ENCODE results near the gene RGS16.

Gene RGS16

DNA sequence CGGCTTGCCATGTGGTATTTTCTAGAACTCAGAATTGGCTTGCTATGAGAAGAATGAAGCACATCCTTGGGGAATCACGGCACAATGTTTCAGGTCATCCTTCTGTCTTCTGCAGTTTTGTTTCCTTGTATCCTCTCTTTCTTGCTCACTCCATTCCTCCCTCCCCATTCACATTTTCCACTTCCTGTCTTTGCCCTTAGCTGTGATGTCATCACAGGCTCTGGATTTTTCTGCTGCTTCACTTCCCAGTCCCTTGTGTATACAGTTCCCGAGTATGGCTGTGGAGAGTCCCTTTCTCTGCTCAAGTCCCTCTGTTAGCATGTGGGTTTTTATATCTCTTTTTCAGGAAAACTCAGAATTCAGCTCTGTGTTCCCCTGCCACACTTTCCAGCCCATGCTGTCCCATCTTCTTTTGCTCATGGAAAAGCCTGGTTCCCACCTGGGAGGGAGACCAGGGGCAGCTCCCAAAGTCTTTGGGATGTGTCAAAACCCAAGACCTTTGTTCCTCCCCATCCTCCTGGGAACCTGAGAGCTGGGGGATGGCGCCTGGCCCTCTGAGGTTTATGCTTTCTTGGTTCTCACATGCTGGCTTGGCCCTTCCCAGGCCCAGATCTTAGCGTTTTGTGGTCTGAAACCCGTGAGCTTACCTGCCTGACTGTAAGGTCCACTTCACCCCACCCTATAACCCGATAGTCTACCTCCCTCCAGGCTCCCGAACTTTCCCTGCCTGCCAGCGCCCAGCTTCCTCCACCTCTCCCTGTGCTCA is 4.8 kb upstream of the RGS16 start:
- no peak for DNase-seq (ENCODE audit: low read depth in 2 of 2)

DNA sequence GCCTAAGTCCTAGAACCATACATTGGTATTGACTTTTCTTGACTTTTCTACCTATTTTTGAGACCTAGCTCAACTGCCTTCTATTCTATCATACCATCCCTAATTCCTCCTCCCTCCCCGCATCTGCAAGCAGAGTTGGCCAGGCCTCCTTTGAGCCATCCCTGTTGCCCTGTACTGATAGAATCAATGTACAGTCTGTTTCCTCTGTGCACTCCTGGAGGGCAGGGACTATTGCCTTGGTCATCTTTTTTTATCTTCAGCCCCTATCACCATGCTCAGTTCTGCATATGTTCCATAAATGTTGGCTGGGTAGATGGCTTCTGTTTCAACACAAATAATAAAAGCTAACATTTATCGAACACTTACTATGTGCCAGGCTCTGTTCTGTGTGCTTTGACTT is 4.0 kb upstream of the RGS16 start:
- no peak for DNase-seq (ENCODE audit: low read depth in 2 of 2)

DNA sequence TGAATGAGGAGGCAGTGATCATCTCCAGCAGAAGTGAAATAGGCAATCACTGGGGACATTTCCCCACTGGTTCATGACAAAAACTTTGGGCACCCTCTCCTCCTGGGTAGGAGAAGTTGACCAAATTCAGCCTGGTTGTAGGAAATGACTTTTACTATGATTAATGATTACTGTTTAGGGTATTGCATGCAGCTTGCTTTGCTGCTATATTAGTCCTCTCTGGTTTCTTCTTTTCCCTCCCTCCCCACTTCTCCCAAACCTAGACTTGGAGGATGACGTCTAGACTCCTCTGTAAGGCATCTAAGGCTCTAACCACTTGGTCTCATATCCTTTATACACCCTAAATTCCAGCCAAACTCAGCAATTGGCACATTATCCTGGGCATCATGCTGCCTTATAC is 3.4 kb upstream of the RGS16 start:
- no peak for DNase-seq (ENCODE audit: low read depth in 2 of 2)

DNA sequence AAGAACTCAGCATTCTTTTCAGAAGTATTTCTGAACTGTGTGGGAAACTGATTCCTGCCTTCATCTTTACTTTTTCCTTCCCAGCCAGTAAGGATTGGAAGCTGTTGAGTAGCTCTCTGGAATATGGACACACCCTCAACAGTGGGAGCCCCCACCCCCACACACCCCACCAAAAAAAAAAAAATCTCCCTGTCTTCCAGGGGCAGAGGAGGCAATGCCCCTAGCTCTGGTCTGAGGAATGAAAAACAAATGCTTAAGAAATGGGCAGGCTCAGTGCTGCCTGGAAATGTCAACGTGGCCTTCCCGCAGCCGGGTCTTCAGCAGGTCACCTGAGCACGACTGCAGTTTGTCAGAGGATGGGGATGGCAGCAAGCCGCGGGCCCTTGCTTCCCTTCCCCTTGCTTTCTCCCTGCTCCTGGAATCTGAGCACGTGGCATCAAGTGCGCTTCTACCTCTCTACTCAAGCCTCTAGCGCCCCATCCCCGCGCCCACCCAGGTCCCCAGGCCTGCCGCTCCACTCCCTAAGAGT is 479 bp downstream of the RGS16 start:
- no peak for DNase-seq (ENCODE audit: low read depth in 2 of 2)

DNA sequence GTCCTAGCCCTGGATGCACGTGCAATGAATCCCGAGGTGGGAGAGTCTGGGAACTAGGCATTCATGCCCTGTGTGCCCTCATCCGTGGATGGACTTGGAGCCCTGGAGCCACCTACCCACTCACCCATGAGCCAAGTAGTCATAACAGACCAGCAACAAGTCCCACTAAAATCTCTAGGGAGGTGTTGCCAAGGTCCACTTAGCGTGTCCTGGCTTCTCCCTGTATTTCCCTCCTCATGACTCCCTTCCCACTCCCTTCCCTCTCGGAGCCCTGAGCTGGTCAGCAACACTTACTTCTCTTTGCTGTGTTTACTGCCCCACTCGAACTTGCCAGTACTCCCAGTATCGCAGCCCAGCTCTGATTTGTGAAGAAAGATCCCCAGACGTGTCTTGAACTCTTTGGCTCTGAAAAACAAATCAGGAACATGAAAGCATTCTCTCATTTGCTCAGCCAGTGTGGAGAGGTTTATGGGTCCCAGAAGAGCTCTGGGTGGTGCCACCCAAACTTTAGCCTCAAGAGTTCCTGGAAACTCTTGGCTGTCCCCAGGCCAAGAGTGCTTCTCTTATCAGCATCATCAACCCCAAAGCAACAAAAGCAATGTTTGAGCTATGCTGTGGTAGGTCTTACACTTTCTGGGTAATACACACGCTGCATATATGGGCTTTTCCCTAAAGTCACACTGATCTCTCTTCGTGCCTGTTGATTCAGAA is 1.1 kb downstream of the RGS16 start:
- DNase-seq (ENCODE audit: low read depth in 2 of 2): no peak

DNA sequence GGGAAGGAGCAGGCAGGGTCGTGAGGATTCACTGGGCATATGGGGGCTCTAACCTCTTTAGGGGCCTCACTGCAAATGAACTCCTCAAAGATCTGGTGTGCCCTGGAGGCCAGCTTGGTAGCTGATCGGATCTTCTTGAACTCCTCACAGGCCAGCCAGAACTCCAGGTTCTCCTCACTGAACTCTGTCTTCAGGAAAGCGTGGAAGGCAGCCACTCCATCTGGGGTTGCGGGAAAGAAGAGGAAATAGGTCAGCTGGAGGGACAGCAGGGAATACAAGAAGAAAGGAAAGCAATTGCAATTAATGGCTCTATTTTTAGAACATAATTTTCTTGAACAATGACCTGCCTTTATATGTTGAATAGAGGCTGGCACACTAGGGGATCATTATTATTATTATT is 2.3 kb downstream of the RGS16 start:
- DNase-seq (ENCODE audit: low read depth in 2 of 2): no peak

DNA sequence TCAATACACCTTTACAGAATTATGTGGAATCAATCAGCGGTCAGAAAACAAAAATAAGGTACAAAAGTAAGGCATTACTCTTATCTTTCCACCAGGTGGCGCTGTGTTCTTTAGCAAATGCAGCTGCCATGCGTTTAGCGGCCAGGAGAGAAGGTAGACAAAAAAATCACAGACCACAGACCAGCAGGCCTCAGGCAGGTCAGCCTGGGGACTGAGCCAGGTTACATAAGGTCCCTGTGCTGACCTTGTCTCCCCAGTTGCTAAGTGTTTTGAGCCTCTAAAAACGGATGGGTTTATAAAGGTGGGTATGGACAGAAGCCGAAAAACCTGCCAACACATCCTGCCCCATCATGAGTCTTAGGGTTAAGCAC is 2.8 kb downstream of the RGS16 start:
- peak in 1 of 2 donors; percentile 58 for DNase-seq (ENCODE audit: low read depth in 2 of 2)

DNA sequence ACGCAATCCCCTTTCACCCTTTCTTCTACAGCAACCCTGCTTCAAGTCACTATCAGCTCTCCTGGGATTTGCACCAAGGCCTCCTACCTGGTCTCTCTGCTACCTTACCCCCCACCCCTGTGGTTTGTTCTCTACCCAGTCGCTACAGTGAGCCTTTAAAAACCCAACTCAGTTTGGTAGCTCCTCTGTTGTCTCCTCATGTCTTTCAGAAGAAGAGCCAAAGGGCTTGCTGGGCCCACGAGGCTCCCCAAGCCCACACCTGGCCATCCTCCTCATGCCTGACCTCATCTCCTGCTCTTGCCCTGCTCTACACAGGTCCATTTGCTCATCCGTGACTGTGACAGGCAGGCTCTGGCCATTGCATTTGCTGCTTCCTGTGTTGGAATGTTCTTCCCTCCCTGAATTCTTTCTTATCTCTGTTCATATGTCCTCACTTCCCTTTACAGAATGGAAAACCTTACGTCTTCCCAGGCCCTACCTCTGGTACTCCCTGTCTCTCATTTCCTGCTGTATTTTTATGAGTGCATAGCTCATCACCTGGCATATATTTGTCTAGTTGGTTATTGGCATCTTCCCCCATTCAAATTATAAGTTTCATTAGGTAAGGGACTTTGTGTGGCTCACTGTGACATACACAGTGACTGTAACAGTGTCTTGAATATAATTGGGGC is 3.3 kb downstream of the RGS16 start:
- DNase-seq (ENCODE audit: low read depth in 2 of 2): no peak

DNA sequence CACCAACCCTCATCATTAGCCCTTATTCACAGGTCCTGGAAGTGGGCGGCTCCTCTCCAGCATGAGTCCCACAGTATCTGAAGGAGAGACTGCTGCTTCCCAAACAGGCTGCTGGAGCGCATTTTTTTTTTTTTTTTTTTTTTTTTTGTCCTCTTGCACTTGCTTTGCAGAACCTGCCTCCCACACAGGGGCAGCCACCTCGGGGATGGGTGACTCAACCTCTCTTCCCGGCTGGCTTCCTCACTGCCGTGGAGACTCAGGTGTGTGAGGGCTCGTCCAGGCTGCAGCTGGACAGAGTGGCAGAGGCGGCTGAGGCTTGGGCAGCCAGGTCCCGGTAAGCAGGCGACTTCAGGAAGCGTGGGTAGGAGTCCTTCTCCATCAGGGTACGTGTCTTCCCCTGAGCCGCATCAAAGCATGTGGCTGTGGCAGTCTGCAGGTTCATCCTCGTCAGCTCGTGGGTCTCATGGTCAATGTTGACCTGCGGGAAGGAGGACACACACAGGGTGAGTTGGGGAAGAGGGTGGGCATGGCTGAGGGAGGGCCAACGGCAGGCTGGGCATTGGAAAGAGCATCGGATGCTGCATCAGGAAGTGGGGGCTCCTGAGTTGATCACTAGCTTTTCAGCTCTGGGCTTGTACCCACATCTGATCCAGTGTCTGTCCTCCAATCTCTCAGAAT is 4.0 kb downstream of the RGS16 start:
- no peak for DNase-seq (ENCODE audit: low read depth in 2 of 2)

DNA sequence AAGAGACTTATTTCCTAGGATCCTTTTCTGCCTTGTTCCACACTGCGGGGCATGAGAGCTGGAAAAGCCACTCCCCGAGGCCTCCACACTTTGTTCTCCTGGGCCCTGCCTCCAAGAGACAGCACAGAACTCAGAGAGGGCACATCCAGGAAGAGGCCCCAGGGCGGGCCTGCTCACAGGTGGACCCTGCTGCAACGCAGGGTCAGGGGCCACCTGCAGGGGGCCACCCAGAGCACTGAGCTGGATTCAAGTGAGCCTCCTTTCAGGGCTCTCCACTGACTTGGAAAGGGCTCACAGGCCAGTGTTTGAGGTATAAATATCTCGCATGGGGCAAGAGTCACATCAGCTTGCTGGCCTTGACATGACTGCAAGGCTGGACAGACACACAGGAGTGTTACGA is 4.8 kb downstream of the RGS16 start:
- no peak for DNase-seq (ENCODE audit: low read depth in 2 of 2)

DNA sequence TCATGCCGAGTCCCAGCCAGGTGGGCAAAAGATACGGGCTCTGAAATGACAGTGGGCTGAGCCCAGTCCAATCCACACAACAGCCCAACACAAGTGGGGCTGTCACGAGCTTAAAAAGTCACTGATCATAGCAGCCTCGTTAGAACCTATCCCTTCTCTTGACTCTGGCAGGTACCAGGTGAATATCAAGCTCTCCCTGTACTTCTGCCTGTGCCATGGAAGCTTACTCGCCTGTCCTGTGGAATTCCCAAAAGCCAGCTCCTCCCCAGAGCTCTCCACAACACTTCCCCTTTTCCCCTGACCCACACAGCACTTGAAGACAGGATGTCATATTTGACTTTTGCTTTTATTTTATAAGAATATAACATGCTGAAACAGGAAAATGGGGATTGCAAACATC is 5.9 kb downstream of the RGS16 start:
- DNase-seq (ENCODE audit: low read depth in 2 of 2): no peak

DNA sequence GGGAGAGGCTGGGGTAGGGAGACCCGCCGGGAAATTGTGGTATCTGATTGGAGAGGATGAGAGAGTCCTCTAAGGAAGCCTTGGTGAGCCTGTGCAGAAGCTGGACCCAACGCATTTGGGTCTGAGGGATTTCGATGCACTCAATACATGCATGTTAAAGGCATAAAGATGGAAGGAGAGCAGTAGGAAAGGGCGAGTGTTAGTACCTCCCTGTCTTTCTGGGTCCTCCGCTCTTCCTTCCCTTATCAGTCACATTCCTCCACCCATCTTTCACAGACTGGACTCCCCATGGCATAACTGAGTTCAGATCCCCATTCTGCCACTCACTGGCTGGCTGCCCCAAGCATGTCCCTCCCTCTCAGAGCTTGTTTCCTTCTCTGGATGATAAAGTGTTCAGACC is 7.3 kb downstream of the RGS16 start:
- no peak for DNase-seq (ENCODE audit: low read depth in 2 of 2)

DNA sequence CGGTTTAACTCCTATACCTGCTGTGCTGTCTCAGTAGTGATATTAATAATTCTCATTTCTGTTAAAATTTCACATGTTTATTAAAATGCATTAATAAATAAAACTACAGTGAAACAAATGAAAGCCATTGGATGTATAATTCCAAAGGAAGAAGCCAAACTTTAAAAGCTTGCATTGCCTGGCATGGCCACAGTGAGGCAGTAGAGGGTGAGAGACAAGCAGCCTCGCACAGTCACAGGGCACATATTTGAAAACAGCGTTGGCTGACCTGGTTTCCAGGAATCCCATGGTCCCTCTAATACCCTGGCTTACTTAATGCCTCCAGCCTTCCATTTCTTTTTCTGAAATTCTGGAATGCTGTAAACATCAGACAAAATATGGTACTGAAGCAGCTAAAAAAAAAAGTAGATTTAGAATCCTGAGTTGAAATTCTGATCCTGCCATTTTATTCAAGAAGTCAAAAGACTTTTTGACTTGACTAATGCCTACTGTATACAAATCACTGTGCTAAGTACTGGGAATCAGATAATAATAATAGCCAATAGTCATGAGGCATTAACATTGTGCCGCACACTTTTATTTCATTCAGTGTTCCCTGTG is 8.4 kb downstream of the RGS16 start:
- DNase-seq (ENCODE audit: low read depth in 2 of 2): peak in 1 of 2 donors; percentile 57

DNA sequence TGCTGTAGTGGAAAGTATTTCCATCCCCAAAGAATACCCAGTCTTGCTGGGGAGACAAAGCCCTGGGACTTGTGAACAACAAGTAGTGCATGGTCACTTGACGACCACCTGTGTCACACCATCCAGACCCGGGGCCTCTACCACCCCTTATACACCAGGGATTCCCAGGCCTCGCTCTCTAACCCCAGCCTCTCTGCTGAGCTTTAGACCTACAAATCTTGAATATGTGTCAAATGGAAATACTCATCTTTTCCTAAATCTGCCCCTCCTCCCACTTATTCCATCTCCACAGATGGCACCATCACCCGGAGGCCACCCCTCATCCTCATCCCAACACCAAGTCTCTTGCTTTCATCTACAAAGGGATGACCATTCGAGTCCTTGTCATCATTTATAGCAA is 14.3 kb downstream of the RGS16 start:
- DNase-seq (ENCODE audit: low read depth in 2 of 2): no peak

DNA sequence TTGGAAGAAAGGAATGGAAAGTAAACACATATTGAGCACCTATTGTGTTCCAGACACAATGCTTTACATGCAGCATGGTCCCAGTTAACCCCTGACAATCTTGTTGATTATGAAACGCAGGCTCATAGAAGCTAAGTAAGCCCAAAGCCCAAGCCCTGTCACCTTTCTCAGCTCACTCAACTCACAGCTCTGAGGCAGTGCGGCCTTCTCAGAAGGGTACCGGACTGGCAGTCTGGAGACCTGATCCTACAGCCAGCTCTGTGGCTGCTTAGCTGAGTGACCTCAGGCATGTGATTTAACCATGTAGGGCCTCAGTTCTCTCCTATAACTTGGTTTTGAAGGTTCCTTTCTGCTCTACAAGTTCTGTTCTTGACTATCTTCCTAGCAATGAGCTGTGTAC is 14.7 kb downstream of the RGS16 start:
- DNase-seq (ENCODE audit: low read depth in 2 of 2): no peak

DNA sequence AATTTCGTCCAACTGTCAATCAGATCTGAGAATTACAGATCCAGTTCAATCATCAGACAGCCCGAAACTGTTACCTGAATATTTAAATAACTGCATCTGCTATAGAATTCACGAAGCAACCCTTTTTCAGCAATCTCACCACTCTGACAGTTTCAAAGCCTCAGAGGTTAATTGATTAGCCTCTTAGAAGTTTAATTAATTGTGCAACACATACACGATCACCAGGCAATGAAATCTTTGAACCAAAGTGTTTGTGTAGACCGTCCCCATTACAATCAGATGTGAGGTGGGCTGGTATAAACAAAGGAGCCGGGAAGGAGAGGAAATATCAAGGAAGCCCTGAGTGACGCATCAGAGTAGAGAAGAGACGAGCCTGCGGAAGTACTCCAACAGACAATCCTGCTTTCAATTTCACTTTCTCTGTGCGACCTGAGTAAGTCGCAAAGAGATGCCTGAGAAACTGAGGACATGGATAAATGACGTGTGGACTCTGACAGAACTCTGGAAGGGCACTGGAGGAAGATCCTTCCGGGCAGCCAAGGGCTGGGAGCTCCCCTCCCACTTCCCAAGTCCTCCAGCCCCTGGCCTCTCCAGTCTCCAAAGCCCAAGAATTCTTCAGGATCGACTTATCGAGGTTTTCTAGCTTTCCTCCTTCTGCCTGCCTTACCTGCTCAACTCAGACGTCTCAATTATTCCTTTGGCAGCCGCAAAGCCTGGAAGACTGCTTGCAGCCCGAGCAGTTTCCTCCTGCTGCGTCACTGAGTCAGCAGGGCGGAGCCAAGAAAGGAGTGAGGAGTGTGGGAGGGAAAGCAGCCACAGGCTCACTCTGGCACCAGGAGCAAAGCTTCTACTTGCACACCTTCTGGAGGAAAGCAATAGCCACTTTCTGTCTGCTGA is 15.4 kb downstream of the RGS16 start, which contains the start of gene RNASEL:
TSS of gene RNASEL (minus strand) at position 757 of the 897 bp plus-strand sequence. CDS start 2,450 bp downstream, outside the sequence.
- DNase-seq (ENCODE audit: low read depth in 2 of 2): no peak

DNA sequence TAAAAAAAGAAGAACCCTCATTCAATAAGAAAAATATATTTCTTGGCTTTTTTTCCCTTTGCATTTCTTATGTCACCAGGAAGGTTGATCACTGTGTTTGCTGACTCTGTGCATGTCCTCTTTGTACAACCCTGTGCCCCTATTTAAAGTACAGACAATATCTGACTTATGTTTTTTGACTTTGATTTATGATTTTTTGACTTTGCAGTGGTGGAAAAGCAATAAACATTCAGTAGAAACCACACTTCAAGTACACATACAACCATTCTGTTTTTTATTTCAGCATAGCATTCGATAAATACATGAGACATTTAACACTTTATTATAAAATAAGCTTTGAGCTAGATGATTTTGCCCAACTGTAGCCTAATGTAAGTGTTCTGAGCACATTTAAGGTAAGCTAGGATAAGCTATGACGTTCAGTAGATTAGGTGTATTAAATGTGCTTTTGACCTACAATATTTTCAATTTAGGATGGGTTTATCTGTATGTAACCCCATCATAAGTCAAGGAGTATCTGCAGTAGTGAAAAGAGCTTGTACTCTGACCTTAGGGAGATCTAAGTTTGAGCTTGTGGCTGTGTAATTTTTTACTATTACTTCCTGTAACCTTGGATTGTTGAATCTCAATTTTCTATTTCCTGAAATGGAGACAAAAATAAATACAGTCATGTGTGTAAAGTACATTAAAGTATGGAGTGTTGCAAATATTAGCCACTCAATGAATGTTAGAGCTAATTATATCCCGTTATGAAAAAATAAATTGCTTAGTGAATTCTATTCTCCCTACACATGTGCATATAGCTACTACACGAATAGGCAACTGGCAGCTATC is 16.3 kb downstream of the RGS16 start:
- no peak for DNase-seq (ENCODE audit: low read depth in 2 of 2)

DNA sequence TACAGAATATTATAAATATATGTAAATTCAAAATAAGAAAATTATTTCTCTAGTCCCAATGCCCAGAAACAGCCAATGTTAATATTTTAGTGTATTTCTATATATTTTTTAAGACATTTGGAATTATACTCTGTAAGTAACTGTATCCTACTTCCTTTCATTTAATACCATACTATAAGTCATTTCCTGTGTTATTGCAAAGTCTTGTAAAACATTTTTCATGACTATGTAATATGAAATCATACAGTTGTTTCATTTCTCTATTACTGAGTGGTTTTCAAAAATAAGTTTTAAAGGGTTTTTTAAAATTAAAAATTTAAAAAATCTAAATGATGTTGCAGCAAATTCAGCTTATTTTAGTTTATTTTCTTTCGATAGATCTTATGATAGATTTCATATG is 17.1 kb downstream of the RGS16 start:
- no peak for DNase-seq (ENCODE audit: low read depth in 2 of 2)

DNA sequence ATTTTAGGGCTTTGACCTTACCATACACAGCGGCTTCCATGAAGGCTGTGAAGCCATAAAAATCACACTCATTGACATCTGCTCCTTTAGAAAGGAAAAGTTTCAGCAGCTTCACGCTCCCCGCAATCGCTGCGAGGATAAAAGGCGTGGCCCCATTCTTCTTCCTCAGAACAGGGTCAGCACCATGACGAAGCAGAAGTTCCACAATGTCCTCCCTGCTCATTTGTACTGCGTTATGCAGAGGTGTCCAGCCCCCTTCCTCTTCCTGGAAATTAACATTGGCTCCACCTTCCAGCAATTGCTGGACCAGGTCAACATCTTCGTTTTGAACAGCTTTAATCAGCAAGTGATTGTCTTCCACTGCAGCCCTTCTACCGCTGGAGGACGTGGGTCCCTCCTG is 17.8 kb downstream of the RGS16 start:
- no peak for DNase-seq (ENCODE audit: low read depth in 2 of 2)

DNA sequence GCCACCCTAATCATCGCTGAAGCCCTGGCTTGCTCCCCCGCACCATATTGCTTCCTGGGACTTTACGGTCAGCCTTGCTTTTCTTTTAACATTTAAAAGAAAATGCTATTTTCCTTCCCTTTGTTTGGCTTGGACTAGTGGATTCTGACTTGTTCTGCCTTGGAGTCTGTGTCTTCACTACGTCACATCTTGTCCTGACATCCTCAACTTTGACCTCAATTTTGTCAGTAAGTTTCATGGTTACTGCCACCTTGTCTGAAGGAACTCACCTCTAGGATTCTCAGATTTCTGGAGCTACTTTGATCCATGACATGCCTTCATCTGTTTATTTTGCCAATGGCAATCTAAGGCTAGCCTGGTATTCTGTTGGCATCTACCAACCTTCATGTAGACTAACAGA is 19.4 kb downstream of the RGS16 start:
- no peak for DNase-seq (ENCODE audit: low read depth in 2 of 2)
